Measurements from ENCODE around the gene THSD4.
"Not testable (repeated sequence)": the region's sequence is repeated elsewhere in the genome, so short reads cannot be mapped to it uniquely, and the experiment has no call there.

THSD4 gene

GRCh38 chr15:71314956-71315537 lies 199.8 kb downstream of the THSD4 start:
- Histone ChIP-seq H3K27me3 (ENCODE audit: control insufficient read depth, insufficient read depth, low read length) (no peaks in the 10 kb centered on the region), H3K27ac (ENCODE audit: low read depth, low read length) (no peak overlapping the region), H3K36me3 (ENCODE audit: control insufficient read depth, insufficient read depth, low read length) (no peaks in the 10 kb centered on the region), H3K4me3 (ENCODE audit: low read depth, low read length) (no peak overlapping the region), H3K9me3 (ENCODE audit: control insufficient read depth, insufficient read depth, low read depth, low read length) (peaks cover 5% of the 10 kb centered on the region; the same call in 1 of the 2 replicates), H3K4me1 (ENCODE audit: control insufficient read depth, insufficient read depth, low read length) (no peaks in the 10 kb centered on the region), H3K9ac (ENCODE audit: low read length) (no peak overlapping the region)

- H3K4me3 ChIP-seq (ENCODE audit: low read depth, low read length) = no peak overlapping the region
- no peaks in the 10 kb centered on the region for H3K4me1 ChIP-seq (ENCODE audit: control insufficient read depth, insufficient read depth, low read length)
- no peak overlapping the region for H3K27ac ChIP-seq (ENCODE audit: low read depth, low read length)
- H3K36me3 ChIP-seq (ENCODE audit: control insufficient read depth, insufficient read depth, low read length) = no peaks in the 10 kb centered on the region
- H3K9ac ChIP-seq (ENCODE audit: low read length) = no peak overlapping the region
- 0 out of 2 replicates have a peak, but pooled peaks cover under 1% of the 10 kb centered on the region for H3K9me3 ChIP-seq (ENCODE audit: control insufficient read depth, insufficient read depth, low read depth, low read length)
- no peaks in the 10 kb centered on the region for H3K27me3 ChIP-seq (ENCODE audit: control insufficient read depth, insufficient read depth, low read length)
Measured at GRCh38 chr15:71316911-71317310, 201.6 kb downstream of the THSD4 start.

- H3K4me1 ChIP-seq (ENCODE audit: control insufficient read depth, insufficient read depth, low read length); H3K9me3 ChIP-seq (ENCODE audit: control insufficient read depth, insufficient read depth, low read depth, low read length); H3K27ac ChIP-seq (ENCODE audit: low read depth, low read length); H3K4me3 ChIP-seq (ENCODE audit: low read depth, low read length); H3K27me3 ChIP-seq (ENCODE audit: control insufficient read depth, insufficient read depth, low read length); H3K9ac ChIP-seq (ENCODE audit: low read length); H3K36me3 ChIP-seq (ENCODE audit: control insufficient read depth, insufficient read depth, low read length): not testable (repeated sequence)
Measured at GRCh38 chr15:71319424-71319823, 204.2 kb downstream of the THSD4 start.

GRCh38 chr15:71319935-71320334 lies 204.7 kb downstream of the THSD4 start:
- no peak overlapping the region for H3K9ac ChIP-seq (ENCODE audit: low read length)
- no peaks in the 10 kb centered on the region for H3K27me3 ChIP-seq (ENCODE audit: control insufficient read depth, insufficient read depth, low read length)
- no peaks in the 10 kb centered on the region for H3K36me3 ChIP-seq (ENCODE audit: control insufficient read depth, insufficient read depth, low read length)
- H3K27ac ChIP-seq (ENCODE audit: low read depth, low read length) = no peak overlapping the region
- no peaks in the 10 kb centered on the region for H3K4me1 ChIP-seq (ENCODE audit: control insufficient read depth, insufficient read depth, low read length)
- no peak overlapping the region for H3K4me3 ChIP-seq (ENCODE audit: low read depth, low read length)
- H3K9me3 ChIP-seq (ENCODE audit: control insufficient read depth, insufficient read depth, low read depth, low read length) = no peaks in the 10 kb centered on the region

GRCh38 chr15:71323082-71323481 lies 207.8 kb downstream of the THSD4 start:
- Histone ChIP-seq H3K4me3 (ENCODE audit: low read depth, low read length) (no peak overlapping the region), H3K4me1 (ENCODE audit: control insufficient read depth, insufficient read depth, low read length) (no peaks in the 10 kb centered on the region), H3K27ac (ENCODE audit: low read depth, low read length) (no peak overlapping the region), H3K27me3 (ENCODE audit: control insufficient read depth, insufficient read depth, low read length) (no peaks in the 10 kb centered on the region), H3K36me3 (ENCODE audit: control insufficient read depth, insufficient read depth, low read length) (no peaks in the 10 kb centered on the region), H3K9me3 (ENCODE audit: control insufficient read depth, insufficient read depth, low read depth, low read length) (no peaks in the 10 kb centered on the region), H3K9ac (ENCODE audit: low read length) (no peak overlapping the region)

- no peak overlapping the region for H3K9ac ChIP-seq (ENCODE audit: low read length)
- H3K36me3 ChIP-seq (ENCODE audit: control insufficient read depth, insufficient read depth, low read length) = no peaks in the 10 kb centered on the region
- no peak overlapping the region for H3K4me3 ChIP-seq (ENCODE audit: low read depth, low read length)
- H3K27me3 ChIP-seq (ENCODE audit: control insufficient read depth, insufficient read depth, low read length) = no peaks in the 10 kb centered on the region
- no peaks in the 10 kb centered on the region for H3K4me1 ChIP-seq (ENCODE audit: control insufficient read depth, insufficient read depth, low read length)
- no peaks in the 10 kb centered on the region for H3K9me3 ChIP-seq (ENCODE audit: control insufficient read depth, insufficient read depth, low read depth, low read length)
- no peak overlapping the region for H3K27ac ChIP-seq (ENCODE audit: low read depth, low read length)
Measured at GRCh38 chr15:71323584-71323983, 208.3 kb downstream of the THSD4 start.

GRCh38 chr15:71325481-71325880 lies 210.2 kb downstream of the THSD4 start:
- Histone ChIP-seq H3K9me3 (ENCODE audit: control insufficient read depth, insufficient read depth, low read depth, low read length) (no peaks in the 10 kb centered on the region), H3K9ac (ENCODE audit: low read length) (no peak overlapping the region), H3K36me3 (ENCODE audit: control insufficient read depth, insufficient read depth, low read length) (no peaks in the 10 kb centered on the region), H3K4me3 (ENCODE audit: low read depth, low read length) (no peak overlapping the region), H3K27ac (ENCODE audit: low read depth, low read length) (no peak overlapping the region), H3K27me3 (ENCODE audit: control insufficient read depth, insufficient read depth, low read length) (no peaks in the 10 kb centered on the region), H3K4me1 (ENCODE audit: control insufficient read depth, insufficient read depth, low read length) (0 out of 2 replicates have a peak, but pooled peaks cover 3% of the 10 kb centered on the region)

- Histone ChIP-seq H3K36me3 (ENCODE audit: control insufficient read depth, insufficient read depth, low read length) (no peaks in the 10 kb centered on the region), H3K9me3 (ENCODE audit: control insufficient read depth, insufficient read depth, low read depth, low read length) (no peaks in the 10 kb centered on the region), H3K4me1 (ENCODE audit: control insufficient read depth, insufficient read depth, low read length) (peaks cover 12% of the 10 kb centered on the region; the same call in 1 of the 2 replicates), H3K27me3 (ENCODE audit: control insufficient read depth, insufficient read depth, low read length) (no peaks in the 10 kb centered on the region), H3K4me3 (ENCODE audit: low read depth, low read length) (no peak overlapping the region), H3K9ac (ENCODE audit: low read length) (no peak overlapping the region), H3K27ac (ENCODE audit: low read depth, low read length) (no peak overlapping the region)
Measured at GRCh38 chr15:71328453-71328852, 213.2 kb downstream of the THSD4 start.

GRCh38 chr15:71329041-71329440 lies 213.8 kb downstream of the THSD4 start:
- Histone ChIP-seq H3K9me3 (ENCODE audit: control insufficient read depth, insufficient read depth, low read depth, low read length) (no peaks in the 10 kb centered on the region), H3K9ac (ENCODE audit: low read length) (no peak overlapping the region), H3K27ac (ENCODE audit: low read depth, low read length) (no peak overlapping the region), H3K36me3 (ENCODE audit: control insufficient read depth, insufficient read depth, low read length) (no peaks in the 10 kb centered on the region), H3K4me1 (ENCODE audit: control insufficient read depth, insufficient read depth, low read length) (peaks cover 12% of the 10 kb centered on the region; the same call in 1 of the 2 replicates), H3K27me3 (ENCODE audit: control insufficient read depth, insufficient read depth, low read length) (no peaks in the 10 kb centered on the region), H3K4me3 (ENCODE audit: low read depth, low read length) (no peak overlapping the region)

- Histone ChIP-seq H3K9ac (ENCODE audit: low read length) (no peak overlapping the region), H3K36me3 (ENCODE audit: control insufficient read depth, insufficient read depth, low read length) (no peaks in the 10 kb centered on the region), H3K4me3 (ENCODE audit: low read depth, low read length) (no peak overlapping the region), H3K27ac (ENCODE audit: low read depth, low read length) (no peak overlapping the region), H3K9me3 (ENCODE audit: control insufficient read depth, insufficient read depth, low read depth, low read length) (no peaks in the 10 kb centered on the region), H3K4me1 (ENCODE audit: control insufficient read depth, insufficient read depth, low read length) (peaks cover 12% of the 10 kb centered on the region; the same call in 1 of the 2 replicates), H3K27me3 (ENCODE audit: control insufficient read depth, insufficient read depth, low read length) (no peaks in the 10 kb centered on the region)
Measured at GRCh38 chr15:71329497-71330260, 214.4 kb downstream of the THSD4 start.

- Histone ChIP-seq H3K4me1 (ENCODE audit: control insufficient read depth, insufficient read depth, low read length) (peaks cover 12% of the 10 kb centered on the region; the same call in 1 of the 2 replicates), H3K9ac (ENCODE audit: low read length) (no peak overlapping the region)
Measured at GRCh38 chr15:71330638-71331162, 215.4 kb downstream of the THSD4 start.

More at GRCh38 chr15:71330638-71331162, 215.4 kb downstream of the THSD4 start:
- Histone ChIP-seq H3K27ac (ENCODE audit: low read depth, low read length) (no peak overlapping the region), H3K9me3 (ENCODE audit: control insufficient read depth, insufficient read depth, low read depth, low read length) (no peaks in the 10 kb centered on the region), H3K36me3 (ENCODE audit: control insufficient read depth, insufficient read depth, low read length) (no peaks in the 10 kb centered on the region), H3K27me3 (ENCODE audit: control insufficient read depth, insufficient read depth, low read length) (no peaks in the 10 kb centered on the region), H3K4me3 (ENCODE audit: low read depth, low read length) (no peak overlapping the region)

Data from HUES6 (cell line).